K562 (cell line): Measurements from ENCODE around the gene PRDX3. TPM values are rescaled to one million over a fixed set of nuclear protein-coding genes. Genes with fewer than 3 reads are reported as not detected.

ENCODE experiments used
- CBX3 ChIP-seq, 2 experiments: IDR thresholded peaks; 1 replicate in 1 of 2; 2 replicates in 1 of 2; pipeline ENCODE4 v1.6.1; 2012; ENCODE audit warnings: inconsistent platforms in 2 of 2, low read length in 2 of 2, borderline replicate concordance in 1 of 2, control low read depth in 1 of 2
- CCAR2 ChIP-seq: fragments of 200-400 bp; formaldehyde crosslinking; IDR thresholded peaks from 2 replicates; pipeline ENCODE4 v1.6.1; 2017; ENCODE audit warnings: mild to moderate bottlenecking, low read depth, low read length
- GABPB2 ChIP-seq: fragments of 250-450 bp; sonication (Bioruptor Pico); conservative IDR thresholded peaks from 2 replicates; pipeline ENCODE4 v1.5.1; 2021; ENCODE audit warnings: mild to moderate bottlenecking
- HMBOX1 ChIP-seq: sonication (generic); IDR thresholded peaks from 2 replicates; pipeline ENCODE4 v1.6.1; 2016
- HNRNPH1 ChIP-seq: fragments of 200-400 bp; formaldehyde crosslinking; optimal IDR thresholded peaks from 2 replicates; pipeline ENCODE3; 2017; ENCODE audit warnings: low read depth, mild to moderate bottlenecking, low read length, moderate library complexity
- L3MBTL2 ChIP-seq: fragments of 450-650 bp; IDR thresholded peaks from 2 replicates; pipeline ENCODE4 v1.6.1; 2016; ENCODE audit warnings: mild to moderate bottlenecking, moderate library complexity
- NFRKB ChIP-seq: fragments of 450-650 bp; IDR thresholded peaks from 2 replicates; pipeline ENCODE4 v1.6.1; 2016; ENCODE audit warnings: low read depth
- NR2C2 ChIP-seq, 2 experiments: fragments of 200-800 bp in 1 of 2; sonication (Bioruptor generic) in 1 of 2; sonication (generic) in 1 of 2; formaldehyde crosslinking in 1 of 2; IDR thresholded peaks; 2 replicates each; pipeline versions ENCODE4 v1.6.1 to v1.8.0; 2016 to 2022; ENCODE audit warnings: mild to moderate bottlenecking in 1 of 2, missing compliant biosample characterization in 1 of 2, missing genetic modification characterization in 1 of 2, missing genetic modification reagents in 1 of 2
- VEZF1 ChIP-seq: fragments of 200-800 bp; sonication (Bioruptor generic); IDR thresholded peaks from 2 replicates; pipeline ENCODE4 v1.6.1; 2017; ENCODE audit warnings: missing genetic modification characterization, missing compliant biosample characterization
- ZNF318 ChIP-seq, 2 experiments: fragments of 450-650 bp; IDR thresholded peaks; 2 replicates each; pipeline ENCODE4 v1.6.1; 2016; ENCODE audit warnings: mild to moderate bottlenecking in 2 of 2, borderline replicate concordance in 1 of 2, low read depth in 1 of 2, moderate library complexity in 1 of 2
- ZNF324 ChIP-seq: fragments of 250-450 bp; sonication (Bioruptor Pico); IDR thresholded peaks from 2 replicates; pipeline ENCODE4 v1.4.0; 2020; ENCODE audit warnings: mild to moderate bottlenecking
- ZNF395 ChIP-seq: fragments of 200-800 bp; sonication (Bioruptor generic); IDR thresholded peaks from 2 replicates; pipeline ENCODE4 v1.6.1; 2017; ENCODE audit warnings: missing genetic modification characterization, missing compliant biosample characterization
- ZNF584 ChIP-seq: fragments of 200-800 bp; sonication (Bioruptor generic); IDR thresholded peaks from 2 replicates; pipeline ENCODE4 v1.6.1; 2016; ENCODE audit warnings: low read depth, mild to moderate bottlenecking, missing genetic modification characterization, missing compliant biosample characterization
- polyA plus RNA-seq, 8 experiments: library from polyadenylated mRNA; depleted of rRNA in 4 of 8; stranded (reverse) in 5 of 8; unstranded in 3 of 8; fragments of >200 nt; fragmentation: Nextera tagmentation in 2 of 8; fragmentation: Illumina TruSeq in 1 of 8; extraction: Ambion mirVana in 2 of 8; extraction: Trizol in 1 of 8; gene quantifications; 2 replicates each; pipeline versions ENCODE4 v1.2.1 to v1.2.3, GENCODE V29; 2011 to 2014; ENCODE audit warnings: inconsistent platforms in 1 of 8, missing spikeins in 1 of 8
- total RNA-seq, 7 experiments: library from RNA; depleted of rRNA in 6 of 7; stranded (reverse); fragments of >200 nt in 6 of 7; fragmentation: Illumina TruSeq in 2 of 7; extraction: Trizol in 2 of 7; gene quantifications; 2 replicates each; pipeline versions ENCODE4 v1.2.1 to v1.2.3, GENCODE V29; 2011 to 2021; ENCODE audit warnings: low replicate concordance in 1 of 7

Gene PRDX3
- total and polyA plus RNA-seq, 9 of the 15 experiments (the other 6 are each of a cell fraction or from before 2014, with no cell fraction given) = 122 to 994 (median 173) TPM

- TF ChIP-seq GABPB2 = no peak
- peak in 1 of 2 experiments; percentile 93; a peak in 2 of 4 replicates for TF ChIP-seq ZNF318 (IDR thresholded peaks at IDR 0.05; ENCODE audit: borderline replicate concordance in 1 of 2, low read depth in 1 of 2)
- TF ChIP-seq HNRNPH1 = no peak
- TF ChIP-seq ZNF324 = no peak
- 0 out of 2 replicates have a peak, but pooled peaks have one; percentile 36 for TF ChIP-seq ZNF395 (CRISPR knock-in tag)
- TF ChIP-seq HMBOX1 = no peak
- TF ChIP-seq L3MBTL2 = peak; percentile 2; the same call in 1 of the 2 replicates
- TF ChIP-seq NFRKB = peak; percentile 65; the same call in 1 of the 2 replicates
- TF ChIP-seq NR2C2 (CRISPR knock-in tag; IDR thresholded peaks at IDR 0.05) = no peak
- TF ChIP-seq NR2C2 (tag; IDR thresholded peaks at IDR 0.05) = peak; percentile 68
- no peak for TF ChIP-seq CCAR2
- TF ChIP-seq ZNF584 = no peak
- TF ChIP-seq VEZF1 (CRISPR knock-in tag) = peak; percentile 45; the same call in 1 of the 2 replicates
- TF ChIP-seq CBX3 (IDR thresholded peaks at IDR 0.05; ENCODE audit: borderline replicate concordance in 1 of 2, low read length in 2 of 2) = peak in 1 of 2 experiments; percentile 12; a peak in 1 of 3 replicates
Observed at GRCh38 chr10:119131512-119132240, 46.9 kb downstream of the PRDX3 start (continued).
